Right lobe of liver (tissue), 6 donors: Measurements from ENCODE around the gene SMIM44. TPM values are rescaled to one million over a fixed set of nuclear protein-coding genes. Genes with fewer than 3 reads are reported as not detected.

Experiments
- ATAC-seq, 4 donors: fragments of 200-7000 bp; cut with Tn5 transposase; one replicate each; pipeline ENCODE4 v1.9.1; 2020; ENCODE audit warnings: mild to moderate bottlenecking in 4 of 4, moderate library complexity in 4 of 4
- DNase-seq, 3 donors: peaks; one replicate each; pipeline ENCODE4 v3.0.0-alpha.2; 2020
- H3K27ac ChIP-seq, 3 donors: fragments of 200-600 bp; one replicate each; pipeline ENCODE4 v1.8.0; 2022
- H3K27me3 ChIP-seq, 2 donors: fragments of 200-600 bp; one replicate each; pipeline ENCODE4 v1.8.0; 2022
- H3K36me3 ChIP-seq, 4 donors: fragments of 200-600 bp; sonication (generic) in 1 of 4; one replicate each; pipeline versions ENCODE4 v1.5.1 to v1.8.0; 2017 to 2022; ENCODE audit warnings: control low read depth in 1 of 4
- H3K4me1 ChIP-seq, 4 donors: fragments of 200-600 bp; sonication (generic) in 1 of 4; one replicate each; pipeline versions ENCODE4 v1.5.1 to v1.8.0; 2017 to 2022; ENCODE audit warnings: control low read depth in 1 of 4
- H3K4me3 ChIP-seq, 3 donors: fragments of 200-600 bp; one replicate each; pipeline ENCODE4 v1.8.0; 2022
- H3K9me3 ChIP-seq, 4 donors: fragments of 200-600 bp; sonication (generic) in 1 of 4; one replicate each; pipeline versions ENCODE4 v1.5.1 to v1.8.0; 2017 to 2022; ENCODE audit warnings: control low read depth in 1 of 4
- POLR2A ChIP-seq: fragments of 450-650 bp; IDR thresholded peaks from one replicate; pipeline ENCODE4 v1.6.1; 2017; ENCODE audit warnings: antibody characterized with exemption, mild to moderate bottlenecking
- WGBS: methylation state at CpG from one replicate; pipeline ENCODE4 v1.1.6; 2018; ENCODE audit warnings: low coverage, low lambda C conversion rate; ENCODE audit not compliant: insufficient coverage; ENCODE audit errors: missing lambda C conversion rate; 5-methylcytosine and 5-hydroxymethylcytosine counted together
- intact Hi-C, 2 donors: fragments of 100-400 bp; cut with DNase I; formaldehyde crosslinking; loops; one replicate each; pipeline versions ENCODE4 v1.11.2 to v1.14.1; 2022
- total RNA-seq, 6 experiments: library from RNA; depleted of rRNA in 2 of 6; stranded (reverse); fragments of >200 nt in 2 of 6; fragmentation: NEBNext Ultra II Directional in 3 of 6; extraction: Animal tissue kit (Norgen Biotek cat#: 25700) in 3 of 6; gene quantifications; one replicate each; pipeline versions ENCODE4 v1.1.0 to v1.2.4, GENCODE V29; 2016 to 2023
- TF ChIP-seq, protein P1 (sequence below), 4 donors: fragments of 200-600 bp in 3 of 4; fragments of 450-650 bp in 1 of 4; IDR thresholded peaks; one replicate each; pipeline versions ENCODE4 v1.5.1 to v1.8.0; 2016 to 2022; ENCODE audit warnings: antibody characterized with exemption in 4 of 4, mild to moderate bottlenecking in 2 of 4
- donor health status: DM: no; HTN: yes; CAD: no.
- donor health status: DM: no; HTN: no; CAD: no.
- donor health status: DM: no; HTN: no; CAD: no.
- donor health status: DM: no; HTN: yes; CAD: no.
- donor health status: DM: no; HTN: yes; CAD: no.

Gene SMIM44
- total RNA-seq, 6 experiments from 2014 or later: not detected

GRCh38 chr19:3479177-3479833 lies 3.9 kb downstream of the SMIM44 start:
- Histone ChIP-seq H3K27ac (no peak overlapping the region), H3K27me3 (peaks cover 0 to 4% of the 10 kb centered on the region in 2 donors), H3K9me3 (no peaks in the 10 kb centered on the region), H3K4me3 (no peak overlapping the region), H3K4me1 (peaks cover 0 to 4% (median 0%) of the 10 kb centered on the region in 4 donors), H3K36me3 (no peaks in the 10 kb centered on the region)
- intact Hi-C loops: loop anchor here (5.0 kb wide), 1 partner anchor 157 kb away; no protein-coding TSS in a partner anchor
- TF ChIP-seq, protein P1, sequence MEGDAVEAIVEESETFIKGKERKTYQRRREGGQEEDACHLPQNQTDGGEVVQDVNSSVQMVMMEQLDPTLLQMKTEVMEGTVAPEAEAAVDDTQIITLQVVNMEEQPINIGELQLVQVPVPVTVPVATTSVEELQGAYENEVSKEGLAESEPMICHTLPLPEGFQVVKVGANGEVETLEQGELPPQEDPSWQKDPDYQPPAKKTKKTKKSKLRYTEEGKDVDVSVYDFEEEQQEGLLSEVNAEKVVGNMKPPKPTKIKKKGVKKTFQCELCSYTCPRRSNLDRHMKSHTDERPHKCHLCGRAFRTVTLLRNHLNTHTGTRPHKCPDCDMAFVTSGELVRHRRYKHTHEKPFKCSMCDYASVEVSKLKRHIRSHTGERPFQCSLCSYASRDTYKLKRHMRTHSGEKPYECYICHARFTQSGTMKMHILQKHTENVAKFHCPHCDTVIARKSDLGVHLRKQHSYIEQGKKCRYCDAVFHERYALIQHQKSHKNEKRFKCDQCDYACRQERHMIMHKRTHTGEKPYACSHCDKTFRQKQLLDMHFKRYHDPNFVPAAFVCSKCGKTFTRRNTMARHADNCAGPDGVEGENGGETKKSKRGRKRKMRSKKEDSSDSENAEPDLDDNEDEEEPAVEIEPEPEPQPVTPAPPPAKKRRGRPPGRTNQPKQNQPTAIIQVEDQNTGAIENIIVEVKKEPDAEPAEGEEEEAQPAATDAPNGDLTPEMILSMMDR (IDR thresholded peaks at IDR 0.05): no peak
- TF ChIP-seq POLR2A: no peak
- DNase-seq: no peak
- peak in 1 of 4 donors; percentile 12 for ATAC-seq
- 31% methylated on average over 7 of the region's 7 CpGs for WGBS

- Histone ChIP-seq H3K4me3 (no peak overlapping the region), H3K27me3 (peaks cover 0 to 4% of the 10 kb centered on the region in 2 donors), H3K36me3 (no peaks in the 10 kb centered on the region), H3K4me1 (peaks cover 0 to 10% (median 0%) of the 10 kb centered on the region in 4 donors), H3K9me3 (no peaks in the 10 kb centered on the region), H3K27ac (no peak overlapping the region)
- intact Hi-C loops: loop anchor here (5.0 kb wide), 1 partner anchor 156 kb away; no protein-coding TSS in a partner anchor
- DNase-seq: no peak
- TF ChIP-seq, protein P1 (IDR thresholded peaks at IDR 0.05): no peak
- no peak for TF ChIP-seq POLR2A
- 33% methylated on average over 22 of the region's 27 CpGs for WGBS
- ATAC-seq: no peak
These were observed 4.6 kb downstream of the SMIM44 start for GRCh38 chr19:3478409-3479176.

DNA sequence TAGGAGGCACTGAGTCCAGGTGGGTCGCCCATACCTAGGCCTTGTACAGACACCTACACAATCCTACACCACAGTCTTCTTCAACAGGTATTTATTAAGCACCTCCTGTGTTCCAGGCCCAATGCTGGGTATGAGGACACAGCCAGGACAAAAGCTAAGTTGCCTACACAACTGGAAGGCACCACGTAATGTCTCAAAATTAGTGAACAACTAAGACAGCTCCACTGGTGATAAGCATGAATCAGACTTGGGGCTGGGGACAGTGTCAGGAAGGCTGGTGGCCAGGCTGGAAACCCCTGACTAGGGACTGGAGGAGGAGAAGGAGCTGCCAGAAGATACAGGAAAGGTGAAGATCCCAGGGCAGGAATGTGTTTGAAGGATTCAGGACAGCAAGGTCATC lies 5.3 kb downstream of the SMIM44 start:
- intact Hi-C loops: loop anchor here (5.0 kb wide), 1 partner anchor 156 kb away; no protein-coding TSS in a partner anchor
- no peak overlapping the region for H3K4me3 ChIP-seq

GRCh38 chr19:3477506-3477905 lies 5.7 kb downstream of the SMIM44 start:
- ATAC-seq: no peak
- Histone ChIP-seq H3K4me3 (no peak overlapping the region), H3K36me3 (no peaks in the 10 kb centered on the region), H3K4me1 (peaks cover 0 to 17% (median 0%) of the 10 kb centered on the region in 4 donors), H3K27me3 (peaks cover 0 to 4% of the 10 kb centered on the region in 2 donors), H3K9me3 (no peaks in the 10 kb centered on the region), H3K27ac (no peak overlapping the region)
- intact Hi-C loops: loop anchor here (5.0 kb wide), 1 partner anchor 155 kb away; no protein-coding TSS in a partner anchor
- no peak for TF ChIP-seq POLR2A
- TF ChIP-seq, protein P1 (IDR thresholded peaks at IDR 0.05): no peak
- DNase-seq: no peak

More for the DNA sequence above, 5.3 kb downstream of the SMIM44 start:
- TF ChIP-seq POLR2A: no peak
- TF ChIP-seq, protein P1 (IDR thresholded peaks at IDR 0.05): no peak
- H3K9me3 ChIP-seq: no peaks in the 10 kb centered on the region
- no peak for DNase-seq
- no peaks in the 10 kb centered on the region for H3K36me3 ChIP-seq
- H3K4me1 ChIP-seq: peaks cover 0 to 16% (median 0%) of the 10 kb centered on the region in 4 donors
- 88% methylated on average over 1 of the region's 2 CpGs for WGBS
- ATAC-seq: no peak
- peaks cover 0 to 4% of the 10 kb centered on the region in 2 donors for H3K27me3 ChIP-seq
- no peak overlapping the region for H3K27ac ChIP-seq
